Raji (cell line): ENCODE measurements around the gene BLOC1S3.

Source experiments
- POLR2A ChIP-seq: IDR thresholded peaks from 2 replicates; pipeline ENCODE4 v1.6.1; 2011; ENCODE audit warnings: low read depth, low read length, control low read depth; ENCODE audit not compliant: insufficient read depth

BLOC1S3 gene

DNA sequence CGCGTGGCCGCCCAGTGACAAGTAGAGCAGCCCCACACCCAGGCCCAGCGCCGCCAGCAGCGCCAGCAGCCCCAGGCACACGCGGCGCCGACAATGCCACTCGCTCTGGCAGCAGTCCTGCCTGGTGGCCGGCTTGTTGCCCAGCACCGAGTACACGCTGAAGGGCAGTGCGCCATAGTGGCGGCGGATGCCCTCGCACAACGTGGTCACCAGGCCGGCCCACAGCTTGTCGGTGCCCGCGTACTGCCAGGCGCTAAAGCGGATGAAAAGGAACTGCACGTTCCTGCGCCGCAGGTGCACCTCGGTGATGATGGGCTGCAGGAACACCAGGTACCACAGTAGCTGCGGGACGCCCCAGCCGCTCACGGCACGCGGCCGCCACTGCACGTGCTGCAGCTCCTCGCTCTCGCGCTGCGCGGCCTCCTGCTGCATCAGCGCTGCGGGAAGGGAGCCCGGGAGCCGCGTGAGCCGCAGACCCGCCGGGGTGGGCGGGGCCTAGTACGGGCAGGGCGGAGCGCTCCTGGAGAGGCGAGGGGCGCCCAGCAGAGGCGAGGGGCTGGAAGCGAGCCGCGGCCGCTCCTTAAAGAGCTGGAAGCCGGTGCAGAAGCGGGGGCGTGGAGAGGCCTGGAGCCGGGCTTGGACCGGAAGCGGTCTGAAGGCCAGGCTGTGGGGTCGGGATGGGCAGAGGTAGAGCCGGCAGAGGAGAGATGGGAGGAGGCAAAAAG is 25.1 kb upstream of the BLOC1S3 start:
- TF ChIP-seq POLR2A, result no peak

DNA sequence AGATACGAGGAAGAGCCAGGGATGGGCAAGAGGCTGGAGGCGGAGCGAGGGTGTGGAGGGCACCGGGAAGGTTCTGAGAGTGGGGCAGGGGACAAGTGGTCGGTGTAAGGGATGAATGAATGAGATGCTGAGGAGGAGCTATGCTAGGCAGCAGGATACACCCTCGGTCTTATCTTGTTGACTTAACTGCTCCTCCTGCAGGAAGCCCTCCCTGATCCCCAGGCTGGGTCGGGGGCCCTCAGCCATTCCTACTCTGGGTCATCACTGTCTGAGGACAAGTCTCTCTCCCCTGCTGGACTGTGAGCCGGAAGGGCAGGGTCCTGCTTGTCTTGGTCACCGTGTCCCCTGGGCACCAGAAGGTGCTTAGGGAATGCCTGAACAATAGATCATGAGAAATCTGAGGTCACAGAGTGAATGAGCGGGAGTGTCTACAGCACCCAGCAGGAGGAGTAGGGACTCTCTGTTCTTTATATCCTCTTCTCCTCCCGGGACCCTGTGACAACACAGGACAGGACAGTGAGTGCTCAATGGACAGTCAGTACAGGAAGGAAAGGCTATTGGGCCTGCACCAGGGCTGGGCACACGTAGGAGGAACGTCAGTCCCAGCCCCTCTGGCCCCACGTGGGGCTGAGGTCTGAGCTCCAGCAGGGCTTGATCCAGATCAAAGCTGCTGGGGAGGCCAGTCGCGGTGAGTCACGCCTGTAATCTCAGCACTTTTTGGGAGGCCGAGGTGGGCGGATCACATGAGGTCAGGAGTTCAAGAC is 24.3 kb upstream of the BLOC1S3 start:
- TF ChIP-seq POLR2A, result no peak

DNA sequence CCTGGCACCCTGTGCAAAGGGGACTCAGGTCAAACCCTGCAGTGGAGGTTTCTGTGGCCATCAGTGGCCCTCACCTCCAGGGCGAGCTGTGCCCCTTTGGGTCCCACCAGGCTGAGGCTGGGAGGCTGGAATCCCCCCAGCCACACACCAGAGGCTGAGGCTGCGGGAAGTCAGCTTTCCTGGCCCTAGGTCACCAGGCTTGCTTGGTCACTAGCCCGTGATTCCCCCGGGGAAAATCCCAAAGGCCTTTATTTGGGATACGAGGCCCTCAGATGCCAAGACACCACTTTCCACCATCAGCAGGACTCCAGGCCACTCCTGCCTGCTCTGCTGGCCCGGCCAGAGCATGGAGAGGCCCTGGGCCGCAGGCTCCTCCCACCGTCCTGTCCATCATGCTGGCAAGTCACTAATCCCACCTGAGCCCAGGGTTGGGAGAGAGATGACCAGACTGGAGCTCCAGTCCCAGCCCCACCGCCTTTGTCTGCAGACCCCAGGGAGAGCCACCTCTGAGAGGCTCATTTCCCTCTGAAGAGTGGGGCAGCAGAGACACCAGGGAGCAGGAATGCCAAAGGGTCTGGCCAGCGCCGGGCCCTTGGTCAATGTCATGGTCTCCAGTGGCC is 22.5 kb upstream of the BLOC1S3 start:
- TF ChIP-seq POLR2A, result no peak

DNA sequence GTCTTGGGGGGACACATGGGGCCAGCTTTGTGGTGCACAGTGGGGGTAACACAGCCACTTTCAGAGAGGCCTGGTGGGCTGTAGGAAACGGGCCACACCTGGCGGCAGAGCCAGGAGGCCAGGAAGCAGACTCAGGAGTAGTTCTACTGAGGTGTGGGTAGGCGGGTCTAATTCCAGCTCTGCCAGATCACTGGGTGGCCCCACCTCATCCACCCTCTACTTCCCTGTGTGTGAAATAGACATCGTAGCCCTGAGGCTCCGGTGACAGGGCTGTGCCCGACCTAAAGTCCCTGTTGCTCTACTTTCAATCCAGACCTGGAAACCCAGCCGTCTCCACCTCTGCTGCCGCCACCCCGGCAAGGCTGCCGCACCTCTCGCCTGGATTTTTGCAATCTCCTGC is 21.8 kb upstream of the BLOC1S3 start:
- TF ChIP-seq POLR2A, result no peak

DNA sequence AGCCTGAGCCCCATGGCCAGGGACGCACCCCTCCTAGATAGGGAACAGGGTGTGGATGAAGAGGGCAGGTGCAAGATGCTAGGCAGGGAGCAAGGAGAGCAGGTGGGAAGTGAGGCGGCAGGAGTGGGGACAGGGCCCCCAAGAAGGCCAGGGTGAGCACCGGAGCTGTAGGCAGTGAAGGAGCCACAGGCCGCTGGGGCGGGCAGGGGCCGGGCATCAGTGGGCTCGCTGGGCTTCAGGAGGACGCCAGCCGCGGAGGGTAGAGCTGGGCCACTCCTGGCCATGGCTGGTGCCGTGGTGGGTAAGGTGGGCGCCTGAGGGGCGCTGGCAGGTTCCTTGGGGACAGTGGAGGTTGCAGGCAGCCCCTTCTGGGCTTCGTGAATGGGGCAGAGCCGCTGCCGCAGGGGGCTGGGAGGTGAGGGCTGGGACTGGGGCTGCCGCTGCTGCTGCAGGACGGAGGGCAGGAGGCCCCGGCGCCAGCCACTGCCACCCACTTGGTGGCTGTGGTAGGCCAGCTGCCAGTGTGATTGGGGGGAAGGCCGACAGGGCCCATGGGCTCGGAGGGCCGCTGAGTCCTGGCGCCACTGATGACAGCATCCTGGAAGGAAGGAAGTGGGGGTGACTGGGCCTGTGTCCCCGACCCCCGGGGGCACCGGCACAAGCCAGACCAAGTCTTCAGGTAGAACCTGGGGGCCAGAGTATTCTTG is 19.9 kb upstream of the BLOC1S3 start:
- no peak for TF ChIP-seq POLR2A

DNA sequence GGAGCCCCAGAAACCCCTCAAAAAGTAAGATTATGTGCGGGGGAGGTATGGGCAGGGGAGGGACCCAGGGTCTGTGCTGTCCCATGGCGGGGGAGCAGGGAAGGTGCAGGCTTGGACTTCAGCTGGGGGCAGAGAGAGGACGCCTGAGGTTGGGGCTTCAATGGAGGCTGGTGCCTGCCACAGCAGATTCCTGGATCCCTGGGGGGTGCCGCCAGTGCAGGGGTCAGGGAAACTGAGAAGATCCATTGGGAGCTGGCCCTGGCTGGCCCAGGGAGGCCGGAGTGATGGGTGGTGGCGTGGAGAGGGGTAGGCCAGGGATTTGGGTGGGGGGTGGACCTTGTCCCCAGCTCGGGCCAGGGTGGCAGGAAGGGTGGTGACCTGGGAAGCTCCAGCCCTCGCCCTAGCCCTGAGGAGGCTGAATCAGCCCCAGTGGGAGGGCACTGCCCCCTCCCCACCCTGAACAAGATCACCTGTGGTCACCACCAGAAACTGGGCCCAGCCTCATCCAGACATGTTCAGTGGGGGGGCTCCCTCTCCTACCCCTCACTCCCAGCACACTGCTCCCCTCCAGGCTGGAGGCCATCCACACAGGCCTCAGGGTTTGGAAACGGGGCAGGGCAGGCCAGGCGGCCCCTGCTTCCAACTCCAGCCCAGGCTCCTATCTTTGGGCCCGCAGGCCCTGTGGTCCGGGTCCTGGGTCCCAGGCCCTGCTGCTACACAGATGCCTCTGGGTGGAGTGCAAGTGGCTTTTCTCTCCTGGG is 19.2 kb upstream of the BLOC1S3 start:
- no peak for TF ChIP-seq POLR2A

DNA sequence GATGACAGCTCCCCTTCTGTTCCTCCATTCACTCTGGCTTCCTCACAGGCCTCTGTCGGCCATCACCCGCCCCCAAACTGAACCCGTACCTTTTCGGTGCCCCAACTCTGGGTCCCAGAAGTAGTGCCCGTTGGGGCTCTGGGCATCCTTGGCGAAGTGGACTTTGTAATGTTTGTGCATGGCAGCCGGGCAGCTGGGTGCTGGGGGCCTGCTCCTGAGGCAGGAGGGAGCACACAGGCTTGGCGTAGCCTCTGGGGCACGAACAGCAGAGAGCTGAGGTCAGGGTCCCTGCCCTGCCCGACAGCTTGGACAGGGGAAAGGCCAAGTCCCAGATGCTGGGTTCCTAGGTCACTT is 18.6 kb upstream of the BLOC1S3 start:
- no peak for TF ChIP-seq POLR2A

DNA sequence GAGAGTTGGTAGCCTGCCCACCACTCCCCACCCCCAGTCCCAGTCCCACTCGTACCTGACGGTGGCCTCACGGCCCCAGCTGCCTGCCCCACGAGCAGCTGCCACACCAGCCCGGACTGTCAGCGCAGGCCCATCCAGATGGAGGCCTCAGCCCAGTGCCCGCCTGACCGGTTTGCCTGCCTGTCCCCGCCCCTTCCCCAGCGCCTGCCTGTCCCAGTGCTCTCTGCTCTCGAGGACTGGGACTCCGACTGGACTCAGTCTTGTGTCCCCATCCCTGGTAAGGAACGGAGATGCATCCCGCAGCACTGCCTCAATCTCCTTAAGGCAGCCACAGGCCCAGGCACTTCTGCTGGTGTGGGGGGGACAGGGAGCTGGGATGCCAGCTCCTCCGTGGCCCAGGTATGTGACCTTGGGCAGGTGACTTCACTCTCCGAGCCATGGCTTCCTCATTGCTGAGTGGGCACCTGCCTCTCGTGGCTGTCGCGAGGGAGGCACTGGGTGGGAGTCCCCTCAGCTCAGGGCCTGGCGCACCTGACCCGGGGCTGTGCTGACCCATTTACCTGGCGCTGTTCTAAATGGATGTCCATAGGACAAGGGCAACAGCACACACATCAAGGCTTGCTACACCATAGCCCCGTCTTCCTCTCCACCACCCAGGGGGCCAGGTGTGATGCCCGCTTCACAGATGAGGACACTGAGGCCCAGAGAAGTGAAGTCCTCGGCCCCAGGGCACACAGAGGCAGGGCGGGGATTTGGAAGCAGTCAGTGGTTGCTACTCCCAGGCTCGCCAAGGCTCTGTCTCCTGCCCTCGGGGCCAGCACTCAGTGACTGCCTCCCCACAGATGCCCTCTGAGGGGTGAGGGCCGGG is 17.5 kb upstream of the BLOC1S3 start, which contains the start of gene NKPD1:
TSS of gene NKPD1 (minus strand) at position 113 of the 868 bp plus-strand sequence. CDS start 832 bp downstream, outside the sequence.
- TF ChIP-seq POLR2A, result no peak

DNA sequence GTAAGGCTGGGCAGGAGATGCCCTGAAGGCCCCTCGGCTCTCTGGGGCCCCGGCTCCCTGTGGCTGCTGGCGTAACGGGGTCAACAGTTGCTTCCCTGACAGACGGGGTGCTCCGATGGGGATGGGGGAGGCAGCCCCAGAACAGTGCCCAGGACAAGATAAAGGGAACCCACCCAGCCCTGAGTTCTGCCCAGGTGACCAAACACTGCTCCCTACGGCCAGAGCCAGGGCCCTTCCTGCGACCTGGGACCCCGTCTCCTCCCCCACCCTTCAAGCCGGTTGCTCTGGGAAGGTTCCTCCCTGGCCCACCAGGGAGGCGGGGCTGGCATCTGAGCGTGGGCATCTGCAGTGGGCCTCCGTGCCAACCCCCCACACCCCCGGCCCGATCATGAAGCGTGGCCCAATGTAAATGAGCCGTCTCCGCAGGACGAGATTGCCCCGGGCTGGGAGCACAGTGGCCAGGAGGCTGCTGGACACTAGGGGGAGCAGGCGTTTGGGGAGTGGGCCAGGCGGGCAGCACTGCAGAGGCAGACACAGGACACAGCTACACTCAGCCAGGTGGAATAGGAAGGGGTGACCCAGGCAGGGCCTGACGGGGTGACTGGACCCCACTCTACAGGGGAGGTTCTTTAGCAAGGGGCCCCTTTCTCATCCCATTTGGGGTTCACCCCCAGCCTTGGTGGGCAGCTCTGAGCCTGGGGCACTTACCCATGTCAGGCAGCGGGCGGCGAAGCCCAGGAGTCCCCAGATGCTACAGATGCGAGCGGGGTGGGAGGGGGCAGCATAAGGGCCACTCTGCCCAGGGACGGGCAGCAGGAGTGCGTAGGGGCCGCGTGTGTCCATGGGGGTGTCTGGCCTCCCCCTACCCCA is 16.6 kb upstream of the BLOC1S3 start:
- no peak for TF ChIP-seq POLR2A

DNA sequence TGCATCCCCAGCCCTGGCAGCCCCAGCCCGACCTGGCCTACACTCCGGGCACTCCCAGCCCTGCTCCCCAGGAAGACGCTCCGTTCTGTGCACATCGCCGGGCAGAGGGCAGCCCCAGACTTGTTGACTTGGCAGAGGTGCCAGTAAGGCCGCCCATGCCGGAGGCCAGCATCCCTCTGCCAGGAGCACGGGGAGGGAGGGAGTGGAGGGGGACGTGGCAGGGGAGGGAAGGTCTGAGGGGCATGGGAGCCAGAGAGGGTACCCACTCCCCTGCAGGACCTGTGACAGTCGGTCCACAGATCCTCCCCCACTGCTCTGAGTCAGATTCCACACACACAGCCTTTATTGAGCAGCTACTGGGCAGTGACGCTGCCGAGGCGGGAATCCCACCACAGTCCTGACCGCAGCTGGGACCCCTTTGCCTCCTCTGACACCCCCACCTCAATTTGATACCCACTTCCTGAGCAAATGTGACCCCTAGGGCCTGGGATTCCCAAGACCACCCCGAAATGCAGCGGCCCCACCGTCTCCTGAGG is 15.9 kb upstream of the BLOC1S3 start:
- no peak for TF ChIP-seq POLR2A

DNA sequence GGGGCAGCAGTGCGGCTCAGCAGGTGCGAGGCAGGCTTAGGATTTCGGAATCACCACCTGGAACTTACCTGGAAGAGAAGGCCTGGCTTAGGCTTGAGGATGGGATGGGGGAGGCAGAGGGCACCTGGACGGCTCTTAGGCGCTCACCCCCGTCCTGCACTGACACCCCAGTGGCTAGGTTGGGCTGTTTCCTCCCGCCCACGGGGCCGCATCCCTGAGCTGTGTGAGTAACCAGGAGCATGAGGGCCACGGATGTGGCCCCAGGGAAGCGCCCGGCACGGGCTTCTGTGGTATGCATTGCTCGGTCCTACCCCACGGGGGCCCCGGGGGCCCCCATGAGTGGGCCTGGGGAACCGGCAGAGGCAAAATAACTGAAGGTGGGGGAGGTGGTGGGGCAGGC is 15.4 kb upstream of the BLOC1S3 start:
- TF ChIP-seq POLR2A, result no peak

DNA sequence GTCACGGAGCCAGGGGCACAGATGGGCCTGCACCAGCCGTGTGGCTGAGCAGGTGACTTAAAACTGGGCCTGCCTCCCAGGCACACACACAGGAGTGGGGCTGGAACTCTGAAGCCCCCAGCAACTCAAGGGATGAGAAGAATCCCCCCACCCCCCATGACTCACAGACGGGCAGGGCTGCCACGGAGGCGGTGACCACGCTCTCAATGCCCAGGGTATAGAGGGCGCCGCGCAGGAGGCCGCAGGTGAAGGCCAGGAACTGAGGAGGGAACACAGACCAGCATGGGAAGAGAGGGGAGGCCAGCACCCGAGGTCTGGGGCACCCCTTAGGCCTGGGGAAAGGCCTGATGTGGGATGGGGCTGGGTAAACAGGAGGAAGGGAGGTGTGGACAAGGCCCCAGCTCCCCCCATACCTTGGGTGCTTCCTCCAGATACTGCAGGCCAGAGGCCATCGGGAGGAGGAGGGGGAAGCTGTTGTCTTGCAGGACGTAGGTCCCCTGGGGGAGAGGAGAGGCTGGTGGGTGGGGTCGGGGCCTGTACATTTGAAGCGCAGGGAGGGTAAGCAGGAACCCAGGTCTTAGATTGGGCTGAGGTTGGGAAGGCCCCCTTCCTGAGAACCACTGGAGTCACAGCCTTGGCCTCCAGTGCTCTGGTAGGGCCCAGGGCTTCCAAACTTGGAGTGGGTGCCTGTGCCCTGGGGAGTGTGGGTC is 14.7 kb upstream of the BLOC1S3 start:
- no peak for TF ChIP-seq POLR2A
